ENCODE data around the gene GLIS1.

The GLIS1 gene

DNA sequence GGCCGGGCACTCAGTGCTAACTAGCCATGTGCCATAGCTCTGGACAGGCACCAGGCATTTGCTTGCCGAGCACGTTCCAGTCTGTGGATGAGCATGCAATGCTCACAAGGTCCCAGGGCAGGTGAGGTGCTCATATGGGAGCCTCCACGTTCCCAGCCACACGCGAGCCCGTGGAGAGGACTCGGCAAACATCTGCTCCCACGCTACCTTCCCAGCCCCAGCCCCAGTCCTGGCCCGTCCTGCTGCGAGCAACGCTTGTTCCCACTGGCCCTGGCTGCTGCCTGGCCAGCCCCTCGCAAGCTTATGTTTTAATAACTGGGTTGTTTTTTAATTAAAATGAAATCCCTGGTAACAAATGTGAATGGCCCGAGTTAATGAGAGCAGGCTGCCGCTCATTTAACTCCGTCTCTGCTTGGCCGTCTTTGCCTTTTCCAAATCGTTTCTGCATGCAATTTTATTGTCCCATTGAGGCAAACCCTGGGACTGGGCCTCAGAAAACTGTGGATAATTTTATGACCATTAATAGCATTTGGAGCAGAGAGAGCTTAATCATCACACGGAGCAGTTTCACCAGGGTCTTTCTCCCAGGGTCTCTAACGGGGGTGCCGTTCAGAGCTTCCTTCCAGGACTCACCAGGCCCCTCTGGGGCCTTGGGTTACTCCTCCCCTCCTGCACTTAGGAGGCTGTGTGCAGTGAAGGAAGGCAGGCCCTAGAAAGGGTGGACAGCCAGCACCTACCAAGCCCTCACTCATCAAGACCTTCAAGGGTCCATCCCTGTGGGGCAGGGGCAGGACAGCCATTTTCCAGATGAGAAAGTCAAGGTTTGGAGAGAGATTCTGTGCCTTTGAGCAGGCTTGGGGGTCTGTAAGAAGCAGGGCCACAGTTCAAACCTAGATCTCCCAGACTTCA is 136.8 kb downstream of the GLIS1 start:
- H3K79me2 ChIP-seq (ENCODE audit: low read length) = no peaks in the 10 kb centered on the region
- H3K27me3 ChIP-seq (replicated peaks; ENCODE audit: insufficient read depth, low read length) = no peaks in the 10 kb centered on the region
- H4K20me1 ChIP-seq (ENCODE audit: insufficient read depth, low read length) = no peaks in the 10 kb centered on the region
- H2AFZ ChIP-seq (ENCODE audit: low read length) = no peak overlapping the region
- no peaks in the 10 kb centered on the region for H3K9me3 ChIP-seq (replicated peaks; ENCODE audit: insufficient read depth, low read length)
- peaks cover 25% of the 10 kb centered on the region for H3K4me1 ChIP-seq (ENCODE audit: low read length)
- no peak overlapping the region for H3K4me2 ChIP-seq (ENCODE audit: low read depth, low read length)
- no peak for TF ChIP-seq EZH2phosphoT487 (IDR thresholded peaks at IDR 0.05; ENCODE audit: low read length)
- TF ChIP-seq EZH2 (optimal IDR thresholded peaks at IDR 0.05; ENCODE audit: low read depth, low read length) = no peak
- TF ChIP-seq, protein P1, sequence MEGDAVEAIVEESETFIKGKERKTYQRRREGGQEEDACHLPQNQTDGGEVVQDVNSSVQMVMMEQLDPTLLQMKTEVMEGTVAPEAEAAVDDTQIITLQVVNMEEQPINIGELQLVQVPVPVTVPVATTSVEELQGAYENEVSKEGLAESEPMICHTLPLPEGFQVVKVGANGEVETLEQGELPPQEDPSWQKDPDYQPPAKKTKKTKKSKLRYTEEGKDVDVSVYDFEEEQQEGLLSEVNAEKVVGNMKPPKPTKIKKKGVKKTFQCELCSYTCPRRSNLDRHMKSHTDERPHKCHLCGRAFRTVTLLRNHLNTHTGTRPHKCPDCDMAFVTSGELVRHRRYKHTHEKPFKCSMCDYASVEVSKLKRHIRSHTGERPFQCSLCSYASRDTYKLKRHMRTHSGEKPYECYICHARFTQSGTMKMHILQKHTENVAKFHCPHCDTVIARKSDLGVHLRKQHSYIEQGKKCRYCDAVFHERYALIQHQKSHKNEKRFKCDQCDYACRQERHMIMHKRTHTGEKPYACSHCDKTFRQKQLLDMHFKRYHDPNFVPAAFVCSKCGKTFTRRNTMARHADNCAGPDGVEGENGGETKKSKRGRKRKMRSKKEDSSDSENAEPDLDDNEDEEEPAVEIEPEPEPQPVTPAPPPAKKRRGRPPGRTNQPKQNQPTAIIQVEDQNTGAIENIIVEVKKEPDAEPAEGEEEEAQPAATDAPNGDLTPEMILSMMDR (IDR thresholded peaks at IDR 0.05; ENCODE audit: low read length) = no peak
- no peak overlapping the region for H3K9ac ChIP-seq (ENCODE audit: low read length)
- no peak for DNase-seq
- H3F3A ChIP-seq (ENCODE audit: insufficient read depth, low read length) = peaks cover 17% of the 10 kb centered on the region
- H3K9me2 ChIP-seq (replicated peaks; ENCODE audit: insufficient read depth, low read length) = no peaks in the 10 kb centered on the region
- H3K27ac ChIP-seq (ENCODE audit: low read length) = no peak overlapping the region
- no peaks in the 10 kb centered on the region for H3K36me3 ChIP-seq (replicated peaks; ENCODE audit: insufficient read depth, low read length)
- no peak overlapping the region for H3K4me3 ChIP-seq (ENCODE audit: low read length)

DNA sequence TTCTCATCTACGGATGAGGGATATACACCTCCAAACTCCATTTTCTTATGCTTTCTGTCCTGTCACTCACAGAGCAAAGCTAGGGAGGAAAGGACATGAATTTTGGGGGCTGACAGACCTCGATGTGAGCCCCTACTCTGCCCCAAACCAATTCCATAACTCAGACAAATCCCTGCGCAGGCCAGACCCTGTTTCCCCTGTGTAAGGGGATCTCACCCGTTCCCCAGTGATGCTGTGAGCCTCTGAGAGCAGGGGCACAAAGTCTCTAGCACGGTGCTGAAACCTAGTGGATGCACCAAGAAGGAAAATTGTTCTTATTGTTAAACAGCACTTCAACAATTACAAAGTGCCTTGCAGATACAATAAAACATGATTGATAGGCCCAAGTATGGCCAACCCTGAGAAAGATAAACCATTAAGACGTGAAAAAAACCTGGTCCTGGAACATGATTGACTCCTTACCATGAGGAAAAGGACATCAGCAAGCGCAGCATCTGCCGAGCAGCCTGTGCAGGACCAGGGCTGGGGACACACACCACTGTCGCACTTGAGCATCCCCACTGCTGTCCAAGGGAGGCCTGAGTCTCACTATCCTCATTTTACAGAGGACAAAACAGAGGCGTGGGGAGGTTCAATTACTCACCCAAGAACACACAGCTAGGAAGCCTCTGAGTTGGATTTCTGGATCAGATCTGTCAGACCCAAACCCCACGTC is 137.8 kb downstream of the GLIS1 start:
- Histone ChIP-seq H3K4me3 (ENCODE audit: low read length) (0 out of 2 replicates have a peak overlapping the region, but pooled peaks have one; percentile 0), H3F3A (ENCODE audit: insufficient read depth, low read length) (peaks cover 17% of the 10 kb centered on the region), H3K9me3 (replicated peaks; ENCODE audit: insufficient read depth, low read length) (no peaks in the 10 kb centered on the region), H3K27ac (ENCODE audit: low read length) (peak overlapping the region; percentile 66), H3K4me1 (ENCODE audit: low read length) (peaks cover 25% of the 10 kb centered on the region), H3K9me2 (replicated peaks; ENCODE audit: insufficient read depth, low read length) (no peaks in the 10 kb centered on the region), H3K36me3 (replicated peaks; ENCODE audit: insufficient read depth, low read length) (no peaks in the 10 kb centered on the region), H3K4me2 (ENCODE audit: low read depth, low read length) (peak overlapping the region; percentile 48), H3K27me3 (replicated peaks; ENCODE audit: insufficient read depth, low read length) (no peaks in the 10 kb centered on the region), H3K79me2 (ENCODE audit: low read length) (no peaks in the 10 kb centered on the region), H2AFZ (ENCODE audit: low read length) (peak overlapping the region; percentile 9; the same call in 1 of the 2 replicates), H3K9ac (ENCODE audit: low read length) (peak overlapping the region; percentile 21; the same call in 1 of the 2 replicates), H4K20me1 (ENCODE audit: insufficient read depth, low read length) (no peaks in the 10 kb centered on the region)
- DNase-seq = no peak
- TF ChIP-seq EZH2phosphoT487 (IDR thresholded peaks at IDR 0.05; ENCODE audit: low read length) = no peak
- no peak for TF ChIP-seq EZH2 (optimal IDR thresholded peaks at IDR 0.05; ENCODE audit: low read depth, low read length)
- TF ChIP-seq, protein P1 (IDR thresholded peaks at IDR 0.05; ENCODE audit: low read length) = no peak

DNA sequence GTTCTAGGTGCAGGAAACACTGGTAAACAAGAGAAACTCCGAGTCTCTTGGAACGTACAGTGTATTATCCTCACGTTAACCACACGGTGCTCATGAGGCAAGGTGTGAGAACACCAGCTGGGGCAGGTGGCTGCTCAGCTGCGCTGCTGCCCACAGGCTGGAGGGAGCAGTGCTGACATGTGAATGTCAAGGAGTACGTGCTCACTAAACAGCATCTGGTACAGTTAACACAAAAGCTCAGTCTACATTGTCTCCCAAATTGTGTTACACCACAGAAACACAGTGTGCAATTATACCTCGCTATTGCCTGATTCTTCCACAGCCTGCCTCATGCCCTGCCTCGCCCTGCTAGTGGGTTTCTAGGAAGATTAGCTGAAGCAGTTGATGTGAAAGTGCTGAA is 138.4 kb downstream of the GLIS1 start:
- peak overlapping the region; percentile 21; the same call in 1 of the 2 replicates for H3K9ac ChIP-seq (ENCODE audit: low read length)
- no peaks in the 10 kb centered on the region for H3K27me3 ChIP-seq (replicated peaks; ENCODE audit: insufficient read depth, low read length)
- peaks cover 25% of the 10 kb centered on the region for H3K4me1 ChIP-seq (ENCODE audit: low read length)
- H3K4me2 ChIP-seq (ENCODE audit: low read depth, low read length) = peak overlapping the region; percentile 48
- H3K9me2 ChIP-seq (replicated peaks; ENCODE audit: insufficient read depth, low read length) = no peaks in the 10 kb centered on the region
- peaks cover 17% of the 10 kb centered on the region for H3F3A ChIP-seq (ENCODE audit: insufficient read depth, low read length)
- H3K36me3 ChIP-seq (replicated peaks; ENCODE audit: insufficient read depth, low read length) = no peaks in the 10 kb centered on the region
- H3K79me2 ChIP-seq (ENCODE audit: low read length) = no peaks in the 10 kb centered on the region
- peak; percentile 95 for DNase-seq
- H3K4me3 ChIP-seq (ENCODE audit: low read length) = 0 out of 2 replicates have a peak overlapping the region, but pooled peaks have one; percentile 0
- peak overlapping the region; percentile 9; the same call in 1 of the 2 replicates for H2AFZ ChIP-seq (ENCODE audit: low read length)
- TF ChIP-seq EZH2phosphoT487 (IDR thresholded peaks at IDR 0.05; ENCODE audit: low read length) = no peak
- TF ChIP-seq, protein P1 (IDR thresholded peaks at IDR 0.05; ENCODE audit: low read length) = peak; percentile 49
- no peaks in the 10 kb centered on the region for H4K20me1 ChIP-seq (ENCODE audit: insufficient read depth, low read length)
- H3K9me3 ChIP-seq (replicated peaks; ENCODE audit: insufficient read depth, low read length) = no peaks in the 10 kb centered on the region
- H3K27ac ChIP-seq (ENCODE audit: low read length) = peak overlapping the region; percentile 66
